GM23338 (cell line): ENCODE data around the gene ZNRF2. TPM values are rescaled to one million over a fixed set of nuclear protein-coding genes. Genes with fewer than 3 reads are reported as not detected.

Source experiments
- ATAC-seq: fragments of 200-7000 bp; cut with Tn5 transposase; 3 replicates; pipeline ENCODE4 v1.9.1; 2020
- DNase-seq: peaks from one replicate; pipeline ENCODE4 v3.0.0-alpha.2; 2015; ENCODE audit warnings: low spot score
- H2AFZ ChIP-seq: fragments of 200-600 bp; sonication (generic); 2 replicates; pipeline ENCODE4 v1.8.0; 2016; ENCODE audit warnings: antibody characterized with exemption, mild to moderate bottlenecking, moderate library complexity
- H3F3A ChIP-seq: fragments of 200-600 bp; sonication (generic); replicated peaks from 2 replicates; pipeline ENCODE4 v1.8.0; 2017; ENCODE audit warnings: antibody characterized with exemption, mixed run types, low read depth
- H3K27ac ChIP-seq: fragments of 200-600 bp; sonication (generic); 2 replicates; pipeline ENCODE4 v1.6.1; 2016; ENCODE audit warnings: low read depth
- H3K27me3 ChIP-seq: fragments of 200-600 bp; sonication (generic); 2 replicates; pipeline ENCODE4 v1.8.0; 2016; ENCODE audit warnings: mild to moderate bottlenecking, mixed run types, moderate library complexity; ENCODE audit not compliant: insufficient read depth
- H3K36me3 ChIP-seq: fragments of 200-600 bp; sonication (generic); 2 replicates; pipeline ENCODE4 v1.8.0; 2016; ENCODE audit warnings: mild to moderate bottlenecking; ENCODE audit not compliant: insufficient read depth
- H3K4me1 ChIP-seq: fragments of 200-600 bp; sonication (generic); 2 replicates; pipeline ENCODE4 v1.8.0; 2016; ENCODE audit warnings: mild to moderate bottlenecking, moderate library complexity; ENCODE audit not compliant: insufficient read depth
- H3K4me2 ChIP-seq: fragments of 200-600 bp; sonication (generic); 2 replicates; pipeline ENCODE4 v1.7.1; 2017; ENCODE audit warnings: mixed run types
- H3K4me3 ChIP-seq: fragments of 200-600 bp; sonication (generic); 2 replicates; pipeline ENCODE4 v1.6.1; 2016; ENCODE audit warnings: mixed run types
- H3K79me2 ChIP-seq: fragments of 200-600 bp; sonication (generic); replicated peaks from 2 replicates; pipeline ENCODE4 v1.8.0; 2017; ENCODE audit warnings: mild to moderate bottlenecking; ENCODE audit not compliant: insufficient read depth
- H3K9me2 ChIP-seq: fragments of 200-600 bp; sonication (generic); 2 replicates; pipeline ENCODE4 v1.8.0; 2017; ENCODE audit not compliant: insufficient read depth
- H4K20me1 ChIP-seq: fragments of 200-600 bp; sonication (generic); replicated peaks from 2 replicates; pipeline ENCODE4 v1.8.0; 2017; ENCODE audit warnings: mild to moderate bottlenecking; ENCODE audit not compliant: insufficient read depth
- H3K27ac Mint-ChIP-seq: 2 replicates; pipeline ENCODE4 v1.8.0; 2020; ENCODE audit warnings: inconsistent platforms, mild to moderate bottlenecking, moderate library complexity, mixed read lengths
- H3K27me3 Mint-ChIP-seq: 3 replicates; pipeline ENCODE4 v1.8.0; 2022; ENCODE audit warnings: low read depth, mild to moderate bottlenecking, moderate library complexity, mixed read lengths, inconsistent platforms; ENCODE audit not compliant: insufficient read depth, poor library complexity
- H3K36me3 Mint-ChIP-seq: 3 replicates; pipeline ENCODE4 v1.8.0; 2021; ENCODE audit warnings: low read depth, mild to moderate bottlenecking, inconsistent platforms, moderate library complexity, mixed read lengths
- H3K4me1 Mint-ChIP-seq: 3 replicates; pipeline ENCODE4 v1.8.0; 2020; ENCODE audit warnings: mild to moderate bottlenecking, inconsistent platforms, mixed read lengths
- H3K4me3 Mint-ChIP-seq: 3 replicates; pipeline ENCODE4 v1.8.0; 2021; ENCODE audit warnings: moderate library complexity, mild to moderate bottlenecking, inconsistent platforms, mixed read lengths
- H3K9me3 Mint-ChIP-seq: 3 replicates; pipeline ENCODE4 v1.8.0; 2020; ENCODE audit warnings: moderate library complexity, mild to moderate bottlenecking, inconsistent platforms, mixed read lengths
- EZH2 ChIP-seq: fragments of 200-600 bp; sonication (generic); IDR thresholded peaks from one replicate; pipeline ENCODE4 v1.8.0; 2017; ENCODE audit warnings: antibody characterized with exemption, mild to moderate bottlenecking, low read depth; ENCODE audit not compliant: unreplicated experiment
- EZH2phosphoT487 ChIP-seq: fragments of 200-600 bp; sonication (generic); IDR thresholded peaks from one replicate; pipeline ENCODE4 v1.8.1; 2018; ENCODE audit warnings: antibody characterized with exemption; ENCODE audit not compliant: unreplicated experiment
- JUNB ChIP-seq: IDR thresholded peaks from one replicate; pipeline ENCODE4 v1.6.1; 2016; ENCODE audit warnings: antibody characterized with exemption; ENCODE audit not compliant: unreplicated experiment
- NANOG ChIP-seq: IDR thresholded peaks from 2 replicates; pipeline ENCODE4 v1.6.1; 2016; ENCODE audit warnings: antibody characterized with exemption, borderline replicate concordance
- POLR2AphosphoS5 ChIP-seq: IDR thresholded peaks from 2 replicates; pipeline ENCODE4 v1.6.1; 2016; ENCODE audit warnings: antibody characterized with exemption, low read depth
- STAT1 ChIP-seq: IDR thresholded peaks from one replicate; pipeline ENCODE4 v1.6.1; 2016; ENCODE audit warnings: antibody characterized with exemption; ENCODE audit not compliant: unreplicated experiment
- ZNF114 ChIP-seq: fragments of 250-450 bp; sonication (Bioruptor Pico); IDR thresholded peaks from 2 replicates; pipeline ENCODE4 v1.5.0; 2020; ENCODE audit warnings: mild to moderate bottlenecking, moderate library complexity
- ZNF331 ChIP-seq: fragments of 250-450 bp; sonication (Bioruptor Pico); IDR thresholded peaks from 2 replicates; pipeline ENCODE4 v1.5.0; 2020; ENCODE audit warnings: low read depth, mild to moderate bottlenecking, moderate library complexity
- polyA plus RNA-seq: library from polyadenylated mRNA; unstranded; fragments of >200 nt; fragmentation: Nextera tagmentation; extraction: Ambion mirVana; gene quantifications from 2 replicates; pipeline ENCODE4 v1.2.1, GENCODE V29; 2016
- total RNA-seq: library from RNA; depleted of rRNA; stranded (reverse); fragments of >200 nt; shearing (Covaris generic); gene quantifications from 2 replicates; pipeline ENCODE4 v1.2.3, GENCODE V29; 2014
- TF ChIP-seq, protein P1 (sequence below): fragments of 250-450 bp; sonication (Bioruptor Pico); IDR thresholded peaks from 2 replicates; pipeline ENCODE4 v1.5.0; 2020; ENCODE audit warnings: mild to moderate bottlenecking, moderate library complexity
- TF ChIP-seq, protein P2 (sequence below), 2 experiments: fragments of 200-600 bp in 1 of 2; sonication (generic) in 1 of 2; conservative IDR thresholded peaks; 2 replicates each; pipeline versions ENCODE4 v1.5.1 to v1.6.1; 2016 to 2017; ENCODE audit warnings: antibody characterized with exemption in 2 of 2, low read depth in 2 of 2, mild to moderate bottlenecking in 2 of 2, moderate library complexity in 1 of 2
- TF ChIP-seq, protein P3 (sequence below): IDR thresholded peaks from one replicate; pipeline ENCODE4 v1.6.1; 2018; ENCODE audit warnings: antibody characterized with exemption; ENCODE audit not compliant: unreplicated experiment

The ZNRF2 gene
- total and polyA plus RNA-seq, 2 experiments from 2014 or later = 6.0 to 34.7 TPM

DNA sequence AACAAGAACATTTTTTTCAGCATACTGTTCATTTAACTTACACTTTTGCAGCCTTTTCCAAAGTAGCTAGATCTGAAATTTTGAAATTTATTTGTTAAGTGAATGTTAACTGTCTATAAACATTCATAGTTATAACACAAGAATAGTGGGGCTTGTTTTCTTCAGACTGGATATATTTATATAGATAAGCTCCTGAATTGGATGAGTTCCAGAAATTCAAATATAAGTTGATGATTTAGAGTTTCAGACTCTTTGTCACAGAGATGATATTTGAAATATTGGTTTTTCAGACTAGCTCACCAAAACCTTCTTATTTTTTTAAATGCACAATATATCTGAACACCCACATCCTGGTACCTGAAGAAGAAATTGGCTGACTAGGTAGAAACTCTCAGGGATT is 44.0 kb downstream of the ZNRF2 start:
- Histone ChIP-seq H3K4me1 (peaks cover 34% of the 10 kb centered on the region), H3K9me2 (no peaks in the 10 kb centered on the region), H4K20me1 (no peaks in the 10 kb centered on the region), H3K36me3 (no peaks in the 10 kb centered on the region), H3K4me2 (no peak overlapping the region), H3K27me3 (no peaks in the 10 kb centered on the region), H2AFZ (no peak overlapping the region), H3K27ac (no peak overlapping the region), H3K79me2 (peaks cover 85% of the 10 kb centered on the region), H3K4me3 (no peak overlapping the region), H3F3A (no peaks in the 10 kb centered on the region)
- Mint-ChIP-seq H3K9me3 (peaks cover 6% of the 10 kb centered on the region; the same call in 2 of the 3 replicates), H3K27me3 (no peaks in the 10 kb centered on the region), H3K4me1 (peaks cover 21% of the 10 kb centered on the region), H3K4me3 (no peak overlapping the region), H3K27ac (no peak overlapping the region), H3K36me3 (peaks cover 13% of the 10 kb centered on the region)
- ATAC-seq (no peak), DNase-seq (no peak)
- TF ChIP-seq ZNF331 (CRISPR knock-in tag) = no peak
- TF ChIP-seq NANOG = no peak
- no peak for TF ChIP-seq POLR2AphosphoS5
- no peak for TF ChIP-seq EZH2phosphoT487

DNA sequence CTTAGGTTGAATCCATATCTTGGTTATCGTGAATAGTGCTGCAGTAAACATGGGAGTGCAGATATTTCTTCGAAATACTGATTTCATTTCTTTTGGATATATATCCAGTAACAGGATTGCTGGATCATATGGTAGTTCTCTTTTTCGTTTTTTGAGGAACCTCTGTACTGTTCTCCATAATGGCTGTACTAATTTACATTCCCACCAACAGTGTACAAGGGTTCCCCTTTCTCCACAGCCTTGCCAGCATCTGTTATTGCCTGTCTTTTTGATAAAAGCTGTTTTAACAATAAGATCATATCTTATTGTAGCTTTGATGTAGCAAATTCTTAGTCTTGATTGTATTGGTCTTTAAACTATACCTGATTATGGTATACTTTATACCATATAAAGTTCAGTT is 45.3 kb downstream of the ZNRF2 start:
- DNase-seq = no peak
- Histone ChIP-seq H3K27ac (no peak overlapping the region), H2AFZ (no peak overlapping the region), H3K9me2 (no peaks in the 10 kb centered on the region), H3K4me2 (no peak overlapping the region), H3K36me3 (no peaks in the 10 kb centered on the region), H3K4me3 (no peak overlapping the region), H3K4me1 (peaks cover 33% of the 10 kb centered on the region), H4K20me1 (no peaks in the 10 kb centered on the region), H3K27me3 (no peaks in the 10 kb centered on the region), H3K79me2 (peaks cover 88% of the 10 kb centered on the region), H3F3A (no peaks in the 10 kb centered on the region)
- H3K36me3 Mint-ChIP-seq = peaks cover 7% of the 10 kb centered on the region; the same call in 2 of the 3 replicates
- H3K27me3 Mint-ChIP-seq = no peaks in the 10 kb centered on the region
- ATAC-seq = no peak
- peaks cover 24% of the 10 kb centered on the region for H3K4me1 Mint-ChIP-seq
- no peak overlapping the region for H3K4me3 Mint-ChIP-seq
- no peak overlapping the region for H3K27ac Mint-ChIP-seq
- H3K9me3 Mint-ChIP-seq = peaks cover 6% of the 10 kb centered on the region; the same call in 2 of the 3 replicates
- TF ChIP-seq, protein P1, sequence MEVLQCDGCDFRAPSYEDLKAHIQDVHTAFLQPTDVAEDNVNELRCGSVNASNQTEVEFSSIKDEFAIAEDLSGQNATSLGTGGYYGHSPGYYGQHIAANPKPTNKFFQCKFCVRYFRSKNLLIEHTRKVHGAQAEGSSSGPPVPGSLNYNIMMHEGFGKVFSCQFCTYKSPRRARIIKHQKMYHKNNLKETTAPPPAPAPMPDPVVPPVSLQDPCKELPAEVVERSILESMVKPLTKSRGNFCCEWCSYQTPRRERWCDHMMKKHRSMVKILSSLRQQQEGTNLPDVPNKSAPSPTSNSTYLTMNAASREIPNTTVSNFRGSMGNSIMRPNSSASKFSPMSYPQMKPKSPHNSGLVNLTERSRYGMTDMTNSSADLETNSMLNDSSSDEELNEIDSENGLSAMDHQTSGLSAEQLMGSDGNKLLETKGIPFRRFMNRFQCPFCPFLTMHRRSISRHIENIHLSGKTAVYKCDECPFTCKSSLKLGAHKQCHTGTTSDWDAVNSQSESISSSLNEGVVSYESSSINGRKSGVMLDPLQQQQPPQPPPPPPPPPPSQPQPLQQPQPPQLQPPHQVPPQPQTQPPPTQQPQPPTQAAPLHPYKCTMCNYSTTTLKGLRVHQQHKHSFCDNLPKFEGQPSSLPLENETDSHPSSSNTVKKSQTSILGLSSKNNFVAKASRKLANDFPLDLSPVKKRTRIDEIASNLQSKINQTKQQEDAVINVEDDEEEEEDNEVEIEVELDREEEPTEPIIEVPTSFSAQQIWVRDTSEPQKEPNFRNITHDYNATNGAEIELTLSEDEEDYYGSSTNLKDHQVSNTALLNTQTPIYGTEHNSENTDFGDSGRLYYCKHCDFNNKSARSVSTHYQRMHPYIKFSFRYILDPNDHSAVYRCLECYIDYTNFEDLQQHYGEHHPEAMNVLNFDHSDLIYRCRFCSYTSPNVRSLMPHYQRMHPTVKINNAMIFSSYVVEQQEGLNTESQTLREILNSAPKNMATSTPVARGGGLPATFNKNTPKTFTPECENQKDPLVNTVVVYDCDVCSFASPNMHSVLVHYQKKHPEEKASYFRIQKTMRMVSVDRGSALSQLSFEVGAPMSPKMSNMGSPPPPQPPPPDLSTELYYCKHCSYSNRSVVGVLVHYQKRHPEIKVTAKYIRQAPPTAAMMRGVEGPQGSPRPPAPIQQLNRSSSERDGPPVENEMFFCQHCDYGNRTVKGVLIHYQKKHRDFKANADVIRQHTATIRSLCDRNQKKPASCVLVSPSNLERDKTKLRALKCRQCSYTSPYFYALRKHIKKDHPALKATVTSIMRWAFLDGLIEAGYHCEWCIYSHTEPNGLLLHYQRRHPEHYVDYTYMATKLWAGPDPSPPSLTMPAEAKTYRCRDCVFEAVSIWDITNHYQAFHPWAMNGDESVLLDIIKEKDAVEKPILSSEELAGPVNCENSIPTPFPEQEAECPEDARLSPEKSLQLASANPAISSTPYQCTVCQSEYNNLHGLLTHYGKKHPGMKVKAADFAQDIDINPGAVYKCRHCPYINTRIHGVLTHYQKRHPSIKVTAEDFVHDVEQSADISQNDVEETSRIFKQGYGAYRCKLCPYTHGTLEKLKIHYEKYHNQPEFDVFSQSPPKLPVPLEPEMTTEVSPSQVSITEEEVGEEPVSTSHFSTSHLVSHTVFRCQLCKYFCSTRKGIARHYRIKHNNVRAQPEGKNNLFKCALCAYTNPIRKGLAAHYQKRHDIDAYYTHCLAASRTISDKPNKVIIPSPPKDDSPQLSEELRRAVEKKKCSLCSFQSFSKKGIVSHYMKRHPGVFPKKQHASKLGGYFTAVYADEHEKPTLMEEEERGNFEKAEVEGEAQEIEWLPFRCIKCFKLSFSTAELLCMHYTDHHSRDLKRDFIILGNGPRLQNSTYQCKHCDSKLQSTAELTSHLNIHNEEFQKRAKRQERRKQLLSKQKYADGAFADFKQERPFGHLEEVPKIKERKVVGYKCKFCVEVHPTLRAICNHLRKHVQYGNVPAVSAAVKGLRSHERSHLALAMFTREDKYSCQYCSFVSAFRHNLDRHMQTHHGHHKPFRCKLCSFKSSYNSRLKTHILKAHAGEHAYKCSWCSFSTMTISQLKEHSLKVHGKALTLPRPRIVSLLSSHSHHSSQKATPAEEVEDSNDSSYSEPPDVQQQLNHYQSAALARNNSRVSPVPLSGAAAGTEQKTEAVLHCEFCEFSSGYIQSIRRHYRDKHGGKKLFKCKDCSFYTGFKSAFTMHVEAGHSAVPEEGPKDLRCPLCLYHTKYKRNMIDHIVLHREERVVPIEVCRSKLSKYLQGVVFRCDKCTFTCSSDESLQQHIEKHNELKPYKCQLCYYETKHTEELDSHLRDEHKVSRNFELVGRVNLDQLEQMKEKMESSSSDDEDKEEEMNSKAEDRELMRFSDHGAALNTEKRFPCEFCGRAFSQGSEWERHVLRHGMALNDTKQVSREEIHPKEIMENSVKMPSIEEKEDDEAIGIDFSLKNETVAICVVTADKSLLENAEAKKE (CRISPR knock-in tag) = no peak
- no peak for TF ChIP-seq POLR2AphosphoS5
- TF ChIP-seq, protein P2, sequence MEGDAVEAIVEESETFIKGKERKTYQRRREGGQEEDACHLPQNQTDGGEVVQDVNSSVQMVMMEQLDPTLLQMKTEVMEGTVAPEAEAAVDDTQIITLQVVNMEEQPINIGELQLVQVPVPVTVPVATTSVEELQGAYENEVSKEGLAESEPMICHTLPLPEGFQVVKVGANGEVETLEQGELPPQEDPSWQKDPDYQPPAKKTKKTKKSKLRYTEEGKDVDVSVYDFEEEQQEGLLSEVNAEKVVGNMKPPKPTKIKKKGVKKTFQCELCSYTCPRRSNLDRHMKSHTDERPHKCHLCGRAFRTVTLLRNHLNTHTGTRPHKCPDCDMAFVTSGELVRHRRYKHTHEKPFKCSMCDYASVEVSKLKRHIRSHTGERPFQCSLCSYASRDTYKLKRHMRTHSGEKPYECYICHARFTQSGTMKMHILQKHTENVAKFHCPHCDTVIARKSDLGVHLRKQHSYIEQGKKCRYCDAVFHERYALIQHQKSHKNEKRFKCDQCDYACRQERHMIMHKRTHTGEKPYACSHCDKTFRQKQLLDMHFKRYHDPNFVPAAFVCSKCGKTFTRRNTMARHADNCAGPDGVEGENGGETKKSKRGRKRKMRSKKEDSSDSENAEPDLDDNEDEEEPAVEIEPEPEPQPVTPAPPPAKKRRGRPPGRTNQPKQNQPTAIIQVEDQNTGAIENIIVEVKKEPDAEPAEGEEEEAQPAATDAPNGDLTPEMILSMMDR (conservative IDR thresholded peaks at IDR 0.05; ENCODE audit: low read depth in 2 of 2) = no peak
- TF ChIP-seq, protein P3, sequence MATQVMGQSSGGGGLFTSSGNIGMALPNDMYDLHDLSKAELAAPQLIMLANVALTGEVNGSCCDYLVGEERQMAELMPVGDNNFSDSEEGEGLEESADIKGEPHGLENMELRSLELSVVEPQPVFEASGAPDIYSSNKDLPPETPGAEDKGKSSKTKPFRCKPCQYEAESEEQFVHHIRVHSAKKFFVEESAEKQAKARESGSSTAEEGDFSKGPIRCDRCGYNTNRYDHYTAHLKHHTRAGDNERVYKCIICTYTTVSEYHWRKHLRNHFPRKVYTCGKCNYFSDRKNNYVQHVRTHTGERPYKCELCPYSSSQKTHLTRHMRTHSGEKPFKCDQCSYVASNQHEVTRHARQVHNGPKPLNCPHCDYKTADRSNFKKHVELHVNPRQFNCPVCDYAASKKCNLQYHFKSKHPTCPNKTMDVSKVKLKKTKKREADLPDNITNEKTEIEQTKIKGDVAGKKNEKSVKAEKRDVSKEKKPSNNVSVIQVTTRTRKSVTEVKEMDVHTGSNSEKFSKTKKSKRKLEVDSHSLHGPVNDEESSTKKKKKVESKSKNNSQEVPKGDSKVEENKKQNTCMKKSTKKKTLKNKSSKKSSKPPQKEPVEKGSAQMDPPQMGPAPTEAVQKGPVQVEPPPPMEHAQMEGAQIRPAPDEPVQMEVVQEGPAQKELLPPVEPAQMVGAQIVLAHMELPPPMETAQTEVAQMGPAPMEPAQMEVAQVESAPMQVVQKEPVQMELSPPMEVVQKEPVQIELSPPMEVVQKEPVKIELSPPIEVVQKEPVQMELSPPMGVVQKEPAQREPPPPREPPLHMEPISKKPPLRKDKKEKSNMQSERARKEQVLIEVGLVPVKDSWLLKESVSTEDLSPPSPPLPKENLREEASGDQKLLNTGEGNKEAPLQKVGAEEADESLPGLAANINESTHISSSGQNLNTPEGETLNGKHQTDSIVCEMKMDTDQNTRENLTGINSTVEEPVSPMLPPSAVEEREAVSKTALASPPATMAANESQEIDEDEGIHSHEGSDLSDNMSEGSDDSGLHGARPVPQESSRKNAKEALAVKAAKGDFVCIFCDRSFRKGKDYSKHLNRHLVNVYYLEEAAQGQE = no peak
- TF ChIP-seq NANOG = no peak
- no peak for TF ChIP-seq ZNF114 (CRISPR knock-in tag)
- TF ChIP-seq EZH2phosphoT487 = no peak
- no peak for TF ChIP-seq STAT1
- TF ChIP-seq EZH2 = no peak
- TF ChIP-seq ZNF331 (CRISPR knock-in tag) = no peak
- TF ChIP-seq JUNB = no peak
